Cerebellar nuclear complex (tissue), 1 donor: Measurements from ENCODE around the gene OS9.

Source experiments
- DNase-seq, 2 experiments: peaks; one replicate each; lab custom pipeline; 2025; lab: John Stamatoyannopoulos, UW

The OS9 gene

GRCh38 chr12:57765698-57766463 is 71.9 kb downstream of the OS9 start:
- no peak for DNase-seq

- DNase-seq: no peak
Measured at GRCh38 chr12:57766464-57767304, 72.8 kb downstream of the OS9 start, which contains the start of gene CYP27B1. CYP27B1 (minus strand) TSS chr12:57767078; CDS start chr12:57767041, 37 bp downstream.

GRCh38 chr12:57767305-57767698 is 73.4 kb downstream of the OS9 start:
- no peak for DNase-seq

GRCh38 chr12:57767876-57768275 is 73.9 kb downstream of the OS9 start:
- DNase-seq: no peak

GRCh38 chr12:57769594-57769993 is 75.7 kb downstream of the OS9 start:
- no peak for DNase-seq

GRCh38 chr12:57770734-57771133 is 76.8 kb downstream of the OS9 start:
- no peak for DNase-seq
